ENCODE data around the gene ZNF662. TPM values are rescaled to one million over a fixed set of nuclear protein-coding genes. Genes with fewer than 3 reads are reported as not detected.

The ZNF662 gene
- total and polyA plus RNA-seq, 8 donors, result 1.4 to 23.9 (median 4.2) TPM

GRCh38 chr3:42906848-42907183 lies 874 bp downstream of the ZNF662 start:
- Histone ChIP-seq H3K27me3 (peaks cover 0 to 9% (median 4%) of the 10 kb centered on the region in 3 donors), H3K4me3 (peak overlapping the region; percentile 59 to 67 (median 64)), H3K36me3 (peaks cover 11 to 40% (median 34%) of the 10 kb centered on the region in 4 donors), H3K4me1 (peaks cover 10 to 26% (median 19%) of the 10 kb centered on the region in 4 donors), H3K9me3 (peaks cover 0 to 24% (median 13%) of the 10 kb centered on the region in 4 donors), H3K27ac (peak overlapping the region in 1 of 5 donors; percentile 83)
- intact Hi-C loops (cut with DNase I; ENCODE audit: low total_unique reads), result no loop called here
- no peak for DNase-seq
- WGBS, 5 donors, result 55 to 84% (median 80%) methylated on average over 4 of the region's 4 CpGs
- TF ChIP-seq EP300 (IDR thresholded peaks at IDR 0.05) (no peak), CTCF (IDR thresholded peaks at IDR 0.05) (no peak), POLR2AphosphoS5 (IDR thresholded peaks at IDR 0.05) (no peak), POLR2A (IDR thresholded peaks at IDR 0.05) (no peak)

- Histone ChIP-seq H3K4me1 (peaks cover 10 to 26% (median 19%) of the 10 kb centered on the region in 4 donors), H3K27me3 (peaks cover 0 to 9% (median 4%) of the 10 kb centered on the region in 3 donors), H3K36me3 (peaks cover 21 to 52% (median 45%) of the 10 kb centered on the region in 4 donors), H3K4me3 (no peak overlapping the region), H3K9me3 (peaks cover 7 to 35% (median 24%) of the 10 kb centered on the region in 4 donors), H3K27ac (no peak overlapping the region)
- TF ChIP-seq POLR2A (IDR thresholded peaks at IDR 0.05) (no peak), POLR2AphosphoS5 (IDR thresholded peaks at IDR 0.05) (no peak), CTCF (IDR thresholded peaks at IDR 0.05) (no peak), EP300 (IDR thresholded peaks at IDR 0.05) (no peak)
- WGBS, 5 donors, result 90 to 95% (median 91%) methylated on average over 7 of the region's 7 CpGs
- no peak for DNase-seq
- intact Hi-C loops (cut with DNase I; ENCODE audit: low total_unique reads), result no loop called here
These were observed 2.7 kb downstream of the ZNF662 start for GRCh38 chr3:42908675-42909074.

GRCh38 chr3:42911551-42911950 lies 5.6 kb downstream of the ZNF662 start:
- Histone ChIP-seq H3K4me1 (peaks cover 6 to 13% (median 10%) of the 10 kb centered on the region in 4 donors), H3K9me3 (peaks cover 32 to 64% (median 52%) of the 10 kb centered on the region in 4 donors), H3K27me3 (no peaks in the 10 kb centered on the region), H3K27ac (no peak overlapping the region), H3K36me3 (peaks cover 33 to 81% (median 62%) of the 10 kb centered on the region in 4 donors), H3K4me3 (no peak overlapping the region)
- DNase-seq, result no peak
- intact Hi-C loops (cut with DNase I; ENCODE audit: low total_unique reads), result no loop called here
- TF ChIP-seq POLR2AphosphoS5 (IDR thresholded peaks at IDR 0.05) (no peak), POLR2A (IDR thresholded peaks at IDR 0.05) (no peak)
- WGBS, 5 donors, result 91 to 99% (median 97%) methylated on average over 2 of the region's 2 CpGs

GRCh38 chr3:42914771-42915515 lies 9.0 kb downstream of the ZNF662 start:
- Histone ChIP-seq H3K27me3 (no peaks in the 10 kb centered on the region), H3K4me3 (no peak overlapping the region), H3K36me3 (peaks cover 33 to 64% (median 47%) of the 10 kb centered on the region in 4 donors), H3K9me3 (peaks cover 44 to 93% (median 82%) of the 10 kb centered on the region in 4 donors), H3K27ac (no peak overlapping the region), H3K4me1 (no peaks in the 10 kb centered on the region)
- no peak for DNase-seq
- TF ChIP-seq POLR2AphosphoS5 (IDR thresholded peaks at IDR 0.05) (no peak), EP300 (IDR thresholded peaks at IDR 0.05) (no peak), CTCF (IDR thresholded peaks at IDR 0.05) (no peak), POLR2A (IDR thresholded peaks at IDR 0.05) (no peak)
- 95 to 98% (median 96%) methylated on average over 8 of the region's 8 CpGs for WGBS, 5 donors
- intact Hi-C loops (cut with DNase I; ENCODE audit: low total_unique reads), result no loop called here

GRCh38 chr3:42923606-42924005 lies 17.7 kb downstream of the ZNF662 start:
- intact Hi-C loops (cut with DNase I; ENCODE audit: low total_unique reads), result no loop called here
- 58 to 87% (median 74%) methylated on average over 4 of the region's 4 CpGs for WGBS, 5 donors
- H3K36me3 ChIP-seq, result no peaks in the 10 kb centered on the region
- no peaks in the 10 kb centered on the region for H3K27me3 ChIP-seq
- no peak overlapping the region for H3K4me3 ChIP-seq
- TF ChIP-seq EP300 (IDR thresholded peaks at IDR 0.05), result no peak
- TF ChIP-seq CTCF (IDR thresholded peaks at IDR 0.05), result no peak
- no peak for TF ChIP-seq POLR2AphosphoS5 (IDR thresholded peaks at IDR 0.05)
- TF ChIP-seq POLR2A (IDR thresholded peaks at IDR 0.05), result no peak
- DNase-seq, result no peak
- no peak overlapping the region for H3K27ac ChIP-seq
- peaks cover 2 to 49% (median 12%) of the 10 kb centered on the region in 4 donors for H3K9me3 ChIP-seq
- no peaks in the 10 kb centered on the region for H3K4me1 ChIP-seq

Measured in stomach (tissue), 9 donors.